Karpas-422 (cell line): Measurements from ENCODE around the gene DCTN2. TPM values are rescaled to one million over a fixed set of nuclear protein-coding genes. Genes with fewer than 3 reads are reported as not detected.

Experiments
- DNase-seq: peaks from one replicate; pipeline ENCODE4 v3.0.0-alpha.2; 2015
- H2AFZ ChIP-seq: fragments of 200-600 bp; sonication (generic); 2 replicates; pipeline ENCODE4 v1.6.1; 2014; ENCODE audit warnings: antibody characterized with exemption, low read length, mixed read lengths
- H3K27ac ChIP-seq: fragments of 200-600 bp; sonication (generic); 2 replicates; pipeline ENCODE4 v1.5.1; 2014; ENCODE audit warnings: mild to moderate bottlenecking, low read length, moderate library complexity
- H3K27me3 ChIP-seq: fragments of 200-600 bp; sonication (generic); 2 replicates; pipeline ENCODE4 v1.6.1; 2014; ENCODE audit warnings: low read length, mixed read lengths
- H3K36me3 ChIP-seq: fragments of 200-600 bp; sonication (generic); 2 replicates; pipeline ENCODE4 v1.6.1; 2014; ENCODE audit warnings: low read length, mixed read lengths; ENCODE audit not compliant: insufficient read depth
- H3K4me1 ChIP-seq: fragments of 200-600 bp; sonication (generic); 2 replicates; pipeline ENCODE4 v1.6.1; 2014; ENCODE audit warnings: mild to moderate bottlenecking, low read length, mixed read lengths
- H3K4me2 ChIP-seq: fragments of 200-600 bp; sonication (generic); 2 replicates; pipeline ENCODE4 v1.6.1; 2014; ENCODE audit warnings: low read length, low read depth, mild to moderate bottlenecking; ENCODE audit not compliant: poor library complexity, severe bottlenecking
- H3K4me3 ChIP-seq: fragments of 200-600 bp; sonication (generic); 2 replicates; pipeline ENCODE4 v1.5.1; 2014; ENCODE audit warnings: mild to moderate bottlenecking, antibody characterized with exemption, low read length, mixed read lengths
- H3K79me2 ChIP-seq: fragments of 200-600 bp; sonication (generic); 2 replicates; pipeline ENCODE4 v1.6.1; 2014; ENCODE audit warnings: mild to moderate bottlenecking, low read length, mixed read lengths
- H3K9ac ChIP-seq: fragments of 200-600 bp; sonication (generic); 2 replicates; pipeline ENCODE4 v1.6.0; 2014; ENCODE audit warnings: low read length
- H3K9me2 ChIP-seq: fragments of 200-600 bp; sonication (generic), shearing (Covaris generic); replicated peaks from 2 replicates; pipeline ENCODE4 v1.6.0; 2014; ENCODE audit warnings: mild to moderate bottlenecking, low read length, moderate library complexity; ENCODE audit not compliant: insufficient read depth
- H3K9me3 ChIP-seq: fragments of 300-700, 200-600 bp; sonication (generic); 2 replicates; pipeline ENCODE4 v1.6.1; 2014; ENCODE audit warnings: low read length, mixed read lengths
- H4K20me1 ChIP-seq: fragments of 200-600 bp; sonication (generic); 2 replicates; pipeline ENCODE4 v1.6.1; 2014; ENCODE audit warnings: mild to moderate bottlenecking, antibody characterized with exemption, low read length, low read depth; ENCODE audit not compliant: insufficient read depth
- total RNA-seq: library from RNA; depleted of rRNA; stranded (reverse); fragments of >200 nt; shearing (Covaris generic); gene quantifications from 2 replicates; pipeline ENCODE4 v1.2.3, GENCODE V29; 2014; ENCODE audit warnings: low replicate concordance

Gene DCTN2
- total RNA-seq, 1 experiment from 2014 or later, result 77.9 TPM

GRCh38 chr12:57558864-57559263 lies 11.9 kb upstream of the DCTN2 start:
- Histone ChIP-seq H3K27me3 (no peaks in the 10 kb centered on the region), H3K4me1 (peaks cover 23% of the 10 kb centered on the region), H3K4me3 (no peak overlapping the region), H3K4me2 (no peak overlapping the region), H3K79me2 (peaks cover 71% of the 10 kb centered on the region), H3K27ac (no peak overlapping the region), H4K20me1 (no peaks in the 10 kb centered on the region), H3K9me2 (no peaks in the 10 kb centered on the region), H3K9ac (no peak overlapping the region), H3K9me3 (no peaks in the 10 kb centered on the region), H2AFZ (no peak overlapping the region), H3K36me3 (peaks cover 18% of the 10 kb centered on the region)
- no peak for DNase-seq

DNA sequence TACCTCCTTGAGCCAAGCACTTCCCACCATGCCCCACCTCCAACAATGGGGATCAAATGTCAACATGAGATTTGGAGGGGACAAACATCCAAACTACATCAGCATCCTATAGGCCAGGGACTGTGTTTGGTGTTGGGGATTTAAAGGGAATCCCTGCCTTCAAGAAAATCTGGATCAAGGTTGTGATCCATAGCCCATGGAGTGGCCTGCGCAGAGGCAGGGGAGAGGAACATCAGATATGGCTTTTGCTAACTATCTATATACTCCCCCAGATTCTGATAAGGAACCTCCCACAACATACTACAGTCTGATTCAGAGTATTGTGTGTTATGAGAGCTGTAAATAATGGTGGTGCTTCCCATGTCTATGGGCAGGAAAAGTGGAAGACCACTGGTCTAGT lies 7.9 kb upstream of the DCTN2 start:
- Histone ChIP-seq H4K20me1 (no peaks in the 10 kb centered on the region), H3K27ac (peak overlapping the region; percentile 96), H3K9me2 (no peaks in the 10 kb centered on the region), H3K36me3 (peaks cover 13% of the 10 kb centered on the region), H3K27me3 (no peaks in the 10 kb centered on the region), H3K9me3 (no peaks in the 10 kb centered on the region), H3K4me2 (peak overlapping the region; percentile 97), H2AFZ (no peak overlapping the region), H3K79me2 (peaks cover 86% of the 10 kb centered on the region), H3K4me3 (no peak overlapping the region), H3K4me1 (peaks cover 47% of the 10 kb centered on the region), H3K9ac (no peak overlapping the region)
- no peak for DNase-seq

- no peaks in the 10 kb centered on the region for H4K20me1 ChIP-seq
- no peaks in the 10 kb centered on the region for H3K27me3 ChIP-seq
- peaks cover 85% of the 10 kb centered on the region for H3K79me2 ChIP-seq
- no peak overlapping the region for H2AFZ ChIP-seq
- no peaks in the 10 kb centered on the region for H3K9me2 ChIP-seq
- peaks cover 49% of the 10 kb centered on the region for H3K4me1 ChIP-seq
- no peaks in the 10 kb centered on the region for H3K9me3 ChIP-seq
- peak overlapping the region; percentile 97 for H3K4me2 ChIP-seq
- H3K36me3 ChIP-seq, result peaks cover 13% of the 10 kb centered on the region
- peak overlapping the region; percentile 96 for H3K27ac ChIP-seq
- peak overlapping the region; percentile 90; the same call in 1 of the 2 replicates for H3K4me3 ChIP-seq
- peak overlapping the region; percentile 85; the same call in 1 of the 2 replicates for H3K9ac ChIP-seq
- DNase-seq, result no peak
These were observed 7.5 kb upstream of the DCTN2 start for GRCh38 chr12:57554453-57554852.

- Histone ChIP-seq H3K4me1 (peaks cover 58% of the 10 kb centered on the region), H4K20me1 (no peaks in the 10 kb centered on the region), H3K9me3 (no peaks in the 10 kb centered on the region), H3K9ac (peak overlapping the region; percentile 85), H3K27me3 (no peaks in the 10 kb centered on the region), H3K4me3 (peak overlapping the region; percentile 90), H3K79me2 (peaks cover 80% of the 10 kb centered on the region), H3K4me2 (peak overlapping the region; percentile 97), H3K27ac (peak overlapping the region; percentile 96), H3K9me2 (no peaks in the 10 kb centered on the region), H3K36me3 (peaks cover 13% of the 10 kb centered on the region), H2AFZ (no peak overlapping the region)
- DNase-seq, result peak; percentile 96
These were observed 6.6 kb upstream of the DCTN2 start for GRCh38 chr12:57553343-57554202.

DNA sequence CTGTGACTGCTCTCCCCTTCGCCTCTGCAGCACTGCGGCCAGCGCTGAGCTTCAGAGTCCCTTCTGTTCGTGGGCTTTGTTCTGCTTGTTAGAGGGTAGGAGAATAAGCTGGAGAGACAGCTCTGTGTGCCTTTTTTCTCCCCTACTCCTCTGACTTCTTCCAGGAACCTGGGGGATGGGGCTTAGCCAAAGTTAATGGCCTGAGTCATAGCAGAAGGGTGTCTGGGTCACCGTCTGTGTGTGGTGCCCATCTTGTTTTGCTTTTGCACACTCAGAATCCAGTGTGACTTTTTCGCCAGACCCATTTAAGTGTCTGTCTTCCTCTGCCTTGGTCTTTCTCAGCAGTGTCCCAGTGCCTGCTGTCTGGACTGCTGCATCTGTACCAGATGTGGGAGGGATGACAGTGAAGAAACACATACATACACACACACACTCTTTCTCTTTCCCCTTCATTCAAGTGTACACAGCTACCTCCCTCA lies 5.9 kb upstream of the DCTN2 start:
- no peaks in the 10 kb centered on the region for H3K9me2 ChIP-seq
- H3K9me3 ChIP-seq, result no peaks in the 10 kb centered on the region
- peaks cover 65% of the 10 kb centered on the region for H3K4me1 ChIP-seq
- peak overlapping the region; percentile 90 for H3K4me3 ChIP-seq
- DNase-seq, result peak; percentile 55
- H3K27me3 ChIP-seq, result no peaks in the 10 kb centered on the region
- H2AFZ ChIP-seq, result no peak overlapping the region
- H3K9ac ChIP-seq, result peak overlapping the region; percentile 85
- peak overlapping the region; percentile 96 for H3K27ac ChIP-seq
- peak overlapping the region; percentile 97 for H3K4me2 ChIP-seq
- H3K36me3 ChIP-seq, result peaks cover 13% of the 10 kb centered on the region
- H4K20me1 ChIP-seq, result no peaks in the 10 kb centered on the region
- H3K79me2 ChIP-seq, result peaks cover 75% of the 10 kb centered on the region

DNA sequence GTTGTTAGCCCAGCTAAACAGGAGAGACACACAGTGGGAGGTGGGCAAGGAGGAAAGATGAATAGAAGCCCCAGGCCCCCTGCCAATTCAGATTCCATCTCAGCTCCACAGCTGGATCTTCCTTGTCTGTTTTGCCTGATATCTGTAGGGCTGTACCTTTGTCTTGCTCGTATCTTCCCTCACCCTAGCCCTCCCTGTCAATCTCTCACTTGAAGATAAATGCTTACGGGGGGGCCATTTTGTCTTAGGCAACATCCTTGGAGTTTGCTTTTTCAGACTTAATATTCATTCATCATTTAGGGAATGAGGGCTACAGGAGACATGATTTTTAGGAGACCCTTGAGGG lies 5.3 kb upstream of the DCTN2 start:
- no peaks in the 10 kb centered on the region for H3K9me2 ChIP-seq
- H3K4me2 ChIP-seq, result peak overlapping the region; percentile 97
- peak overlapping the region; percentile 90 for H3K4me3 ChIP-seq
- peak overlapping the region; percentile 96 for H3K27ac ChIP-seq
- H3K4me1 ChIP-seq, result peaks cover 71% of the 10 kb centered on the region
- H3K27me3 ChIP-seq, result no peaks in the 10 kb centered on the region
- DNase-seq, result peak; percentile 51
- no peaks in the 10 kb centered on the region for H3K9me3 ChIP-seq
- H2AFZ ChIP-seq, result no peak overlapping the region
- H4K20me1 ChIP-seq, result no peaks in the 10 kb centered on the region
- peaks cover 13% of the 10 kb centered on the region for H3K36me3 ChIP-seq
- peak overlapping the region; percentile 85 for H3K9ac ChIP-seq
- peaks cover 71% of the 10 kb centered on the region for H3K79me2 ChIP-seq

- peak overlapping the region; percentile 85 for H3K9ac ChIP-seq
- no peaks in the 10 kb centered on the region for H3K27me3 ChIP-seq
- H3K9me3 ChIP-seq, result no peaks in the 10 kb centered on the region
- peak overlapping the region; percentile 97 for H3K4me2 ChIP-seq
- peak overlapping the region; percentile 96 for H3K27ac ChIP-seq
- no peaks in the 10 kb centered on the region for H4K20me1 ChIP-seq
- no peak overlapping the region for H2AFZ ChIP-seq
- H3K79me2 ChIP-seq, result peaks cover 69% of the 10 kb centered on the region
- DNase-seq, result peak; percentile 54
- peaks cover 10% of the 10 kb centered on the region for H3K36me3 ChIP-seq
- peaks cover 72% of the 10 kb centered on the region for H3K4me1 ChIP-seq
- H3K4me3 ChIP-seq, result peak overlapping the region; percentile 90
- H3K9me2 ChIP-seq, result no peaks in the 10 kb centered on the region
These were observed 4.8 kb upstream of the DCTN2 start for GRCh38 chr12:57551637-57552305.
